Gastroesophageal sphincter (tissue), 3 donors: Measurements from ENCODE around the gene MRPL3.

ENCODE experiments used
- CTCF ChIP-seq, 4 experiments: fragments of 200-600 bp in 2 of 4; fragments of 450-650 bp in 2 of 4; sonication (generic) in 1 of 4; IDR thresholded peaks; one replicate each; pipeline ENCODE4 v1.5.1; 2017 to 2019; ENCODE audit warnings: antibody characterized with exemption in 4 of 4, mild to moderate bottlenecking in 2 of 4, moderate library complexity in 2 of 4
- EP300 ChIP-seq: sonication (generic); formaldehyde crosslinking; IDR thresholded peaks from one replicate; pipeline ENCODE4 v1.6.1; 2017; ENCODE audit warnings: antibody characterized with exemption, mild to moderate bottlenecking
- POLR2A ChIP-seq, 2 donors: fragments of 450-650 bp; IDR thresholded peaks; one replicate each; pipeline ENCODE4 v1.6.1; 2017; ENCODE audit warnings: antibody characterized with exemption in 2 of 2, mild to moderate bottlenecking in 2 of 2, moderate library complexity in 1 of 2
- POLR2AphosphoS5 ChIP-seq: sonication (generic); formaldehyde crosslinking; IDR thresholded peaks from one replicate; pipeline ENCODE4 v1.6.1; 2017; ENCODE audit warnings: antibody characterized with exemption

GRCh38 chr3:131431754-131432153 is 71.0 kb downstream of the MRPL3 start:
- TF ChIP-seq CTCF (IDR thresholded peaks at IDR 0.05) (no peak), POLR2AphosphoS5 (no peak), POLR2A (IDR thresholded peaks at IDR 0.05) (no peak), EP300 (no peak)
